Fibroblast of the aortic adventitia (primary cell): ENCODE measurements around the gene INO80E. TPM values are rescaled to one million over a fixed set of nuclear protein-coding genes. Genes with fewer than 3 reads are reported as not detected.
A peak's percentile ranks its signal among the peaks of the same experiment; 100 is the strongest.

Experiments
- DNase-seq: peaks from one replicate; pipeline ENCODE4 v3.0.0-alpha.2; 2010; ENCODE audit warnings: low read depth
- H3K4me3 ChIP-seq: 2 replicates; pipeline ENCODE4 v1.5.1; 2011; ENCODE audit warnings: low read depth, mild to moderate bottlenecking, control low read depth, low read length, moderate library complexity
- total RNA-seq: library from RNA; depleted of rRNA; stranded (reverse); fragments of >200 nt; gene quantifications from 2 replicates; pipeline ENCODE4 v1.2.3, GENCODE V29; 2012; ENCODE audit warnings: low replicate concordance
- TF ChIP-seq, protein P1 (sequence below): IDR thresholded peaks from 2 replicates; pipeline ENCODE4 v1.5.1; 2011; ENCODE audit warnings: mild to moderate bottlenecking, low read length, control low read depth, inconsistent platforms; ENCODE audit not compliant: insufficient read depth

Gene INO80E
- total RNA-seq, 1 donor, result 36.5 TPM

DNA sequence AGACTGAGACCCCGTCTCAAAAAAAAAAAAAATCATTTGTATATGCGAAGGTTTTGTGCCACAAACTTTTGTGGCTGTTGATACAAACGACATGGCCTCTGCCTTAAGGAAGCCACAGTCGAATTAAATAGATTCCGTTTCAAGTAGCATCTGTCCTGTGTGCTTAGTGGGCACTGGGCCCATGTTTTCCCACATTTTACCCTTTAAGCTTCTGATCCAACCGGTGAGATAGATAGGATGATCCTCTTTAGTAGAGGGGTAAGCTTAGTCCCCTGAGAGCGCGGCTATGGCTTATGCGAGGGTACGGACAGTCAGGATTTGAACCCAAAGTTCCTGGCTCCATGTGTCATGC lies 34.9 kb upstream of the INO80E start:
- TF ChIP-seq, protein P1, sequence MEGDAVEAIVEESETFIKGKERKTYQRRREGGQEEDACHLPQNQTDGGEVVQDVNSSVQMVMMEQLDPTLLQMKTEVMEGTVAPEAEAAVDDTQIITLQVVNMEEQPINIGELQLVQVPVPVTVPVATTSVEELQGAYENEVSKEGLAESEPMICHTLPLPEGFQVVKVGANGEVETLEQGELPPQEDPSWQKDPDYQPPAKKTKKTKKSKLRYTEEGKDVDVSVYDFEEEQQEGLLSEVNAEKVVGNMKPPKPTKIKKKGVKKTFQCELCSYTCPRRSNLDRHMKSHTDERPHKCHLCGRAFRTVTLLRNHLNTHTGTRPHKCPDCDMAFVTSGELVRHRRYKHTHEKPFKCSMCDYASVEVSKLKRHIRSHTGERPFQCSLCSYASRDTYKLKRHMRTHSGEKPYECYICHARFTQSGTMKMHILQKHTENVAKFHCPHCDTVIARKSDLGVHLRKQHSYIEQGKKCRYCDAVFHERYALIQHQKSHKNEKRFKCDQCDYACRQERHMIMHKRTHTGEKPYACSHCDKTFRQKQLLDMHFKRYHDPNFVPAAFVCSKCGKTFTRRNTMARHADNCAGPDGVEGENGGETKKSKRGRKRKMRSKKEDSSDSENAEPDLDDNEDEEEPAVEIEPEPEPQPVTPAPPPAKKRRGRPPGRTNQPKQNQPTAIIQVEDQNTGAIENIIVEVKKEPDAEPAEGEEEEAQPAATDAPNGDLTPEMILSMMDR, result no peak
- DNase-seq, result no peak
- H3K4me3 ChIP-seq, result peak overlapping the region; percentile 81

DNA sequence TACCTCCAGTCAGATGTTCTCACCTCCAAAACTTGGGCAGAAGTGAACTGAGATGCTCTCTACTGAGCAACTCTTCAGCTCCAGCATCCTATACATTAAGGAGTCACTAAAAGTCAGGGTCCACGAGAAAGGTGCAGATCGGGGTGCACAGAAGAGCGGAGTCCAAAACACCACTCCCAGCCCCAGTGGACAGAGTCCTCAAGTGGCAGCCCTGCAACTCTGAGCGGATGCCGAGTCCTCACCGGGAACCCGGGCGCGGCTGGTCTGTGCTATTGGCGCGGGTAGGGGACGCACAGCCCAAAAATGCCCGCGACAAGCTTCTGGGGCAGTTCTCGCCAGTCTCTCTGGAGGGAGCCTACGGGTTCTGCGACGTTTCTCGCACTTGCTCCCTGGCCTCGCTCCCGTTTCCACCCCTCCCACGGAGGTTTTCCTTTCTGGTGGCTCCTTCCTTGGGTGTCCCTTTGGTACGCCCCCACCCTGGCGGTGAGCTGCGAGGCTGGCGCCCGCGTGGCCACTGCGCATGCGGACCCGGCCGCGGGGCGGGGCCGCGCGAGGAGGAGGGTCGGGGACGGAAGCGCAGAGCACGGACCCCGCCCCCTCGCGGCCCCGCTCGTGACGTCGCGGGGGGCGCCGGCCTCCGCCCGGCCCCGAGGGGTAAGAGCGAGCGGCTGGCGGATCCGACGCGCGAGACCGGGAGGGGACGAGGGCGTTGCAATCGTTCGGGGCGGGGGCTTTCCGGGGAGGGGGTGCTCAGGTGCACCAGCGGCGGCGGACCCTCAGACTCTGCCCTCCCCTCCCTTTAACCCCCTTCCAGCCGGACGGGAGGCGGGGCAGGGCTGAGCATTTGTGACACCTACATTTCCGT lies 34.3 kb upstream of the INO80E start, which contains the start of gene TMEM219:
TMEM219 (plus strand) TSS at position 601 of the 865 bp plus-strand sequence. CDS start 1,065 bp downstream, outside the sequence.
- TF ChIP-seq, protein P1, result peak; percentile 56
- H3K4me3 ChIP-seq, result peak within 1 kb of the TSS; percentile 81
- peak; percentile 80 for DNase-seq

DNA sequence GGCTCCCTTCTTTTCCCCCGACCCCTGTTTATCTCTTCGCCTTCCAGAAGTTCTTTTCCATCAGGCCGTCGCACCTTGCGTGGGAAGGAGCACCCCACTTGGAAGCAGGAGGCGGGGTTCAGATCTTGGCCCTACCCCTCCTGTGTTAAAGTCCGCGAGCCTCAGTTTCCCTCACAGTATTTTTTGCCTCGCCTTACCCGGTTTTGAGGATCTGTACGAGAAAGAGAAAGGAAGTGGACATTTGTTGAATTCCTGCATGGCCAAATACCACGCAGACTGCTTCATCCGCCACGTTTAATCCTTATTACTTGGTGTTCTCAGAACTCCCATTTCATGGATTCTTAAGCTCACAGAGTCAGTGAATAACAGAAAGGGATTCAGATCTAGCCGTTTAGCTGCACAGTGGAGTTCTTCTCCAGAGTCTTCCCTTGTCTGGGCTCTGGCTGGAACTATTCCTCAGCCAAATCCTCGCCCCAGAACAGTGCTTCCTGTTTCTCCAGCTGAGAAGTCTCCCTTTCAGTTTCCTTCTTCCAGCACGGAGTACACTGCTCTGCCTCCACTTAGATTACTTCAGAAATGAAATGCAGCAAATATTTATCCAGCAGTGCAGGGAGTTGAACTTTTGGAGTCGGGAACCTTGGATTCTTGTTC lies 33.6 kb upstream of the INO80E start:
- DNase-seq, result peak; percentile 59
- TF ChIP-seq, protein P1, result no peak
- peak overlapping the region; percentile 81 for H3K4me3 ChIP-seq

DNA sequence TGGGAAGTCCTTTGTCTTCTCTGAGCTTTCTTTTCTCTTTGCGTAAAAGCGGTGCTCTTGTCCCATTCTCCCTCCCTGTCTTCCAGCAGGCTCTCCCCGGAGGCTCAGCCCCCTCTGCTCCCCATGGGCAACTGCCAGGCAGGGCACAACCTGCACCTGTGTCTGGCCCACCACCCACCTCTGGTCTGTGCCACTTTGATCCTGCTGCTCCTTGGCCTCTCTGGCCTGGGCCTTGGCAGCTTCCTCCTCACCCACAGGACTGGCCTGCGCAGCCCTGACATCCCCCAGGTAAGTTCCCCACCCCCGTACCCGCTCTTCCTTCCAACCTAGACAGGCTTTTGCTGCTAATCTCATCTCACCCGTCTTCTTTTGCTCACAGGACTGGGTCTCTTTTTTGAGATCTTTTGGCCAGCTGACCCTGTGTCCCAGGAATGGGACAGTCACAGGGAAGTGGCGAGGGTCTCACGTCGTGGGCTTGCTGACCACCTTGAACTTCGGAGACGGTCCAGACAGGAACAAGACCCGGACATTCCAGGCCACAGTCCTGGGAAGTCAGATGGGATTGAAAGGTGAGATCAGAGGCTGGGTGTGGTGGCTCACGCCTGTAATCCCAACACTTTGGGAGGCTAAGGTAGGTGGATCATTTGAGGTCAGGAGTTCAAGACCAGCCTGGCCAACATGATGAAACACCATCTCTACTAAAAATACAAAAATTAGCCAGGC lies 32.9 kb upstream of the INO80E start:
- H3K4me3 ChIP-seq, result peak overlapping the region; percentile 81
- TF ChIP-seq, protein P1, result no peak
- no peak for DNase-seq

DNA sequence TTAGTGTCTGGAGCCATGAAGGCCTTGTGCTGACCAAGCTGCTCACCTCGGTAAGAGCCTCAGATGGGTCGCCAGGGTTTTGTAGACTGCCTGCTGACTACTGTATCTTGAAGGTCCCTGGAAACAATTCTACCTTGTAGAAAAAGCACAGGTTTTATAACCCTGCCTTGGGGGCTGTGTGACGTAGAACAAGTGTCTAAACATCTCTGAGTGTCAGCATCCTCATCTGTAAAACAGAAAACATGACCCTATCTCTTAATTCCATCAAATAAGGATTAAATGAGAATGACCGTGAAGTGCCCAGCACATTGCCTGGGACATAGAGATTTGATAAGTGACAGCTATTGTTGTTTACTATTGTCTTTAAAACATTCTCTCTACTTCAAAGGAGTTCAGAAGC lies 27.8 kb upstream of the INO80E start:
- no peak for DNase-seq
- TF ChIP-seq, protein P1, result no peak
- H3K4me3 ChIP-seq, result no peak overlapping the region

DNA sequence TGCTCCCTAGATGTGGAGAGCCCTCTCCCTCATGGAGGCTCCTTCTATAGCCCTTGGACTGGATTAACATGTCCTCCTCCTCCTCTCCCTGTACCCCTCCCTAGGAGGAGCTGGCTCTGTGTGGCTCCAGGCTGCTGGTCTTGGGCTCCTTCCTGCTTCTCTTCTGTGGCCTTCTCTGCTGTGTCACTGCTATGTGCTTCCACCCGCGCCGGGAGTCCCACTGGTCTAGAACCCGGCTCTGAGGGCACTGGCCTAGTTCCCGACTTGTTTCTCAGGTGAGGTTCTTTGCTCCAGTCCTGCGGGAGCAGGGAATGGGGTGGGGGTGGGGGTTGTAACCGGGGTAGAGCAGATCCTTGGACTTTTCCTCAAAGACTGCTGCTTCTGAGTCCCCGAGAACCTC lies 24.7 kb upstream of the INO80E start:
- TF ChIP-seq, protein P1, result no peak
- DNase-seq, result no peak
- no peak overlapping the region for H3K4me3 ChIP-seq
